Urinary bladder (tissue), 4 donors: ENCODE measurements around the gene NEMF. TPM values are rescaled to one million over a fixed set of nuclear protein-coding genes. Genes with fewer than 3 reads are reported as not detected.
"Not testable (repeated sequence)": the region's sequence is repeated elsewhere in the genome, so short reads cannot be mapped to it uniquely, and the experiment has no call there.

ENCODE experiments used
- DNase-seq: peaks from one replicate; pipeline ENCODE4 v3.0.0-alpha.2; 2015; ENCODE audit errors: extremely low spot score
- H3K27ac ChIP-seq: one replicate; pipeline ENCODE4 v1.5.1; 2013; ENCODE audit warnings: low read depth, mild to moderate bottlenecking, moderate library complexity
- H3K36me3 ChIP-seq: one replicate; pipeline ENCODE4 v1.6.1; 2013; ENCODE audit warnings: mild to moderate bottlenecking, moderate library complexity; ENCODE audit not compliant: insufficient read depth
- H3K4me1 ChIP-seq: one replicate; pipeline ENCODE4 v1.6.1; 2013; ENCODE audit warnings: mild to moderate bottlenecking, moderate library complexity; ENCODE audit not compliant: insufficient read depth
- H3K4me3 ChIP-seq: one replicate; pipeline ENCODE4 v1.5.1; 2013; ENCODE audit warnings: low read depth, low read length
- WGBS: extraction: QIAGEN DNeasy Blood & Tissue Kit; methylation state at CpG from one replicate; pipeline ENCODE4 v1.1.7; 2013; 5-methylcytosine and 5-hydroxymethylcytosine counted together
- polyA plus RNA-seq: library from polyadenylated mRNA; stranded (reverse); fragments of 200-250 nt; gene quantifications from one replicate; pipeline ENCODE4 v1.2.3, GENCODE V29; 2013
- total RNA-seq: library from RNA; depleted of rRNA; stranded (reverse); fragments of >200 nt; gene quantifications from one replicate; pipeline ENCODE4 v1.2.3, GENCODE V29; 2014
- donor health status: healthy with polysubstance abuse.
- donor health status: healthy.

NEMF gene
- total and polyA plus RNA-seq, 2 donors: 32.2 to 171 TPM

DNA sequence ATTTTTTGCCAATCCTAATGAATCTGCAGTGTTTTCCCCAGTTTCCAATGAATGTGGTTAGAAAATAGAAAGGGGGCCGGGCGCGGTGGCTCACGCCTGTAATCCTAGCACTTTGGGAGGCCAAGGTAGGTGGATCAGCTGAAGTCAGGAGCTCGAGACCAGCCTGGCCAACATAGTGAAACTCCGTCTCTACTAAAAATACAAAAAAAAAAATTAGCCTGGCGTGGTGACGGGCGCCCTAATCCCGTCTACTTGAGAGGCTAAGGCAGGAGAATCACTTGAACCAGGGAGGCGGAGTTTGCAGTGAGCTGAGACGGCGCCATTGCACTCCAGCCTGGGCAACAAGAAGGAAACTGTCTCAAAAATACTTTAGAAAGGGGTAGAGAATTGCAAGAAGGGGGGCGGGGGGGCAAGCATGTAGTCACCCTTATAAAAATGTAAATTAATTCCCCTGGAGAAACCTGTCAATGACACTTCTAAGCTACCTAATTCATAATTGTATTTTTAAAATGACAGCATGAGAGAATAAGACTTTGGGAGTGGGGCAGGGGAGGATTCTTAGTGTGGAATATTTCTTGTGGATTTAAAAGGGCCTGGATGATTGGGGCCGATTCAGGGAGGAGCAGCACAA is 82.9 kb downstream of the NEMF start:
- DNase-seq: no peak
- WGBS: 54% methylated on average over 15 of the region's 15 CpGs
- Histone ChIP-seq H3K4me1 (peaks cover 3% of the 10 kb centered on the region), H3K4me3 (peak overlapping the region; percentile 94), H3K27ac (peak overlapping the region; percentile 45), H3K36me3 (peaks cover under 1% of the 10 kb centered on the region)

GRCh38 chr14:49769171-49769570 is 83.4 kb downstream of the NEMF start:
- Histone ChIP-seq H3K36me3 (no peaks in the 10 kb centered on the region), H3K4me1 (peaks cover 3% of the 10 kb centered on the region), H3K27ac (peak overlapping the region; percentile 98), H3K4me3 (peak overlapping the region; percentile 94)
- 13% methylated on average over 6 of the region's 6 CpGs for WGBS
- no peak for DNase-seq

DNA sequence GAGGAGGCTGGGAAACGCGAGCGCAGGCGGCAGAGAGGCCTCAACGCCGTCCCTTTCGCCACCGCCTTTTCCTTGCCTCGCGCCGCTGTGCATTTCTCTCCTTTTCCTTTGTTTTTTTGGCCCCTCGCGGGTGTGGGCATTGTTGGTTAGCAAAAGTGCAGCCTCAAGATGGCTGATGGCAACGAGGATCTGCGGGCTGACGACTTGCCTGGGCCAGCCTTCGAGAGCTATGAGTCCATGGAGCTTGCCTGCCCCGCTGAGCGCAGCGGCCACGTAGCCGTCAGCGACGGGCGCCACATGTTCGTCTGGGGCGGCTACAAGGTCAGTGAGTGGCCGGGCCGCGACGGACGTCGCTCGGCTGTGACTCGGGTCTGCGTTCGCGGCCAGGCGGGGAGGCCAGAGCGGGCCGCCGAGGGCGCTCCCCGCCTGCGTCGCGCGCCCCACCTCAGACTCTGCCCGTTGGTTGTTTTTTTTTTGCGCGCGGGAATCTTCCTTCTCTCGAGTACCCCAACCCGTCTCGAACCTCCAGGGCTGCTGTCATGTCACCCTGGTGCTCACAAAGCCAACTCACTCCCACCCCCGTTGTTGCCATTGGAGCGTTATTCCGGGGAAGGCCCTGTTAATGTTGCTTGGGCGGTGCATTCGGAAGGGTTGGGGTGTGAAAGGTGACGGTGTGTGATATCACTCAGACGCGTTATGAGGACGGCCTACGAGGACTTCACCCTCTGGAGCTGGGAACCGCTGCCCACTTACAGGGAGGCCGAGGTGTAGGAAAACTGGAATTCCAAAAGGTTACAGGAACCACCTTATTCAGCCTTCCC is 84.1 kb downstream of the NEMF start:
- Histone ChIP-seq H3K36me3 (no peaks in the 10 kb centered on the region), H3K4me1 (peaks cover 3% of the 10 kb centered on the region), H3K27ac (peak overlapping the region; percentile 98), H3K4me3 (peak overlapping the region; percentile 94)
- DNase-seq: no peak
- under 1% methylated on average over 67 of the region's 67 CpGs for WGBS

GRCh38 chr14:49767571-49768300 is 84.9 kb downstream of the NEMF start, which contains the start of gene KLHDC2:
TSS of gene KLHDC2 (plus strand) at chr14:49768153. CDS start at chr14:49768469, 316 bp downstream.
- Histone ChIP-seq H3K4me1 (peaks cover 3% of the 10 kb centered on the region), H3K27ac (peak within 1 kb of the TSS; percentile 98), H3K36me3 (no peaks in the 10 kb centered on the region), H3K4me3 (peak within 1 kb of the TSS; percentile 94)
- DNase-seq: peak; percentile 69
- under 1% methylated on average over 86 of the region's 86 CpGs for WGBS

GRCh38 chr14:49767270-49767570 is 85.4 kb downstream of the NEMF start:
- H3K27ac ChIP-seq: peak overlapping the region; percentile 98
- WGBS: under 1% methylated on average over 9 of the region's 9 CpGs
- H3K4me1 ChIP-seq: peaks cover 3% of the 10 kb centered on the region
- peak overlapping the region; percentile 94 for H3K4me3 ChIP-seq
- H3K36me3 ChIP-seq: no peaks in the 10 kb centered on the region
- no peak for DNase-seq

DNA sequence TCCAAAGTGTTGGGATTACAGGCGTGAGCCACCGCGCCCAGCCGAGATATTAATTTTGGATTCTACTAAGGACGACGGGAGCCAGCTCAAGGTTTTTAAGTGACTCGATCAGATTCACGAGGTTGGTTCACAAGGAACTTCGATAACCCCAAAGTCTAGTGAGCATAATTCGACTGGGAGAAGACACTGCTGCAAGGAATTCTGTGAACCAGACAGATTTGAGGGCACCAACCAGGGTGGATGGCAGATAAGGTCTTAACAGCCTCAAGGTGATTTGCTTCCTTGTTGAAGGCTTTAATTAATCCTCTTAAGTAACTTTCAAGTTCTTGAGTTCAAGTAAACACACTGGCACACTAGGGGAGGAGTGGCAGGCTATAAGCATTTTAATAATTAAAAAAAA is 85.7 kb downstream of the NEMF start:
- DNase-seq: no peak
- Histone ChIP-seq H3K4me1 (peaks cover 3% of the 10 kb centered on the region), H3K27ac (peak overlapping the region; percentile 98), H3K36me3 (no peaks in the 10 kb centered on the region), H3K4me3 (peak overlapping the region; percentile 94)
- WGBS: 78% methylated on average over 10 of the region's 10 CpGs

GRCh38 chr14:49761839-49762551 is 90.6 kb downstream of the NEMF start:
- Histone ChIP-seq H3K27ac (no peak overlapping the region), H3K36me3 (no peaks in the 10 kb centered on the region), H3K4me3 (no peak overlapping the region), H3K4me1 (no peaks in the 10 kb centered on the region)
- DNase-seq: no peak
- WGBS: 84% methylated on average over 6 of the region's 6 CpGs

DNA sequence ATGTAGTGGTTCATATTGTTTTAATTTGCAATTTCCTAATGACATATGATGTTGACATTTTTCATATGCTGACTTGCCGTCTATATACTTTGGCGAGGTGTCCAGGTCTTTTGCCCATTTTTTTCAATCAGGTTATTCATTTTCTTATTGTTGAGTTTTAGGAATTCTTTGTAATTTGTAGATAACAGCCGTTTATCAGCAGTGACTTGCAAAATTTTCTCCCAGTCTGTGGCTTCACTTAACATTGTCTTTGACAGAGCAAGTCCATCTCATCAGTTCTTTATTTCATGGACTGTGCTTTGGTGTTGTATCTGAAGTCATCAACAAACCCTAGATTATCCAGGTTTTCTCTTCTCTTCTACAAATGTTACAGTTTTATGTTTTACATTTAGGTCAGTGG is 97.2 kb downstream of the NEMF start:
- DNase-seq: no peak
- no peaks in the 10 kb centered on the region for H3K36me3 ChIP-seq
- H3K4me3 ChIP-seq: no peak overlapping the region
- no peaks in the 10 kb centered on the region for H3K4me1 ChIP-seq
- no peak overlapping the region for H3K27ac ChIP-seq
- 81% methylated on average over 3 of the region's 3 CpGs for WGBS

- H3K4me3 ChIP-seq: no peak overlapping the region
- no peaks in the 10 kb centered on the region for H3K4me1 ChIP-seq
- WGBS: 70% methylated on average over 5 of the region's 5 CpGs
- no peak for DNase-seq
- H3K36me3 ChIP-seq: no peaks in the 10 kb centered on the region
- H3K27ac ChIP-seq: no peak overlapping the region
Measured at GRCh38 chr14:49754570-49755097, 98.0 kb downstream of the NEMF start.

GRCh38 chr14:49746476-49746875 is 106.1 kb downstream of the NEMF start:
- H3K4me3 ChIP-seq, H3K36me3 ChIP-seq, DNase-seq, H3K27ac ChIP-seq, H3K4me1 ChIP-seq: not testable (repeated sequence)

DNA sequence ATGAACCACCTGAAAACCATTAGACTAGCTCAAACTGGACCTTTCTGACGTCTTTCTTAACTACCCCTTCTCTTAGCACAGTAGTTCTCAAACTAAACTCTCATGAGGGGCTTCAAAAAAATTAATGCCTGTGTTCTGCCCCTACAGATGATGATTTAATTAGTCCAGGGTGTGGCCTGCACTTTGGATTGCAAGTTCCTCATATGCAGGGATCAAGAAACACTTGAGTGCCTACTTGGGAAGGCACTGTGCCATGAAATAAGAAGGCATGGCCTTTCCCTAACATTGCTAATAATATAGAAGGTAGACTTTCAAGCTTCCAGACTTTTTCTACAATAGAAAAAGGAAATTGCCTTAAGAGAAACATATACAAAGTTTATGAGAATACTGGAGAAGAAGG is 107.4 kb downstream of the NEMF start:
- 84% methylated on average over 1 of the region's 1 CpG for WGBS
- H3K36me3 ChIP-seq: no peaks in the 10 kb centered on the region
- H3K4me3 ChIP-seq: no peak overlapping the region
- no peaks in the 10 kb centered on the region for H3K4me1 ChIP-seq
- no peak overlapping the region for H3K27ac ChIP-seq
- no peak for DNase-seq

DNA sequence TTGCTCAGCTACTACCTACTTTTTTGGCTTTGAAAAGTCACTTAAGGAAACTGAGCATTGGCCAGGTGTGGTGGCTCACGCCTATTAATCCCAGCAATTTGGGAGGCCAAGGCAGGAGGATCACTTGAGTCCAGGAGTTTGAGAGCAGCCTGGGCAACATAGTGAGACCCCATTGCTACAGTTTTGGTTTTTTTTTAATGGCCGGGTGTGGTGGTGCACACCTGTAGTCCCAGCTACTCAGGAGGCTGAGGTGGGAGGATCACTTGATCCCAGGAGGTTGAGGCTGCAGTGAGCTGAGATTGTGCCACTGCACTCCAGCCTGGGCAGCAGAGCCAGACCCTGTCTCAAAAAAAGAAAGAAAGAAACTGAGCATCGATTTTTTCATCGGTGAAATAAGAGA is 116.9 kb downstream of the NEMF start:
- H3K36me3 ChIP-seq, H3K27ac ChIP-seq, DNase-seq, H3K4me1 ChIP-seq, H3K4me3 ChIP-seq: not testable (repeated sequence)
- WGBS: 97% methylated on average over 4 of the region's 4 CpGs

- H3K36me3 ChIP-seq: peaks cover 2% of the 10 kb centered on the region
- H3K4me3 ChIP-seq: no peak overlapping the region
Measured at GRCh38 chr14:49733836-49734235, 118.8 kb downstream of the NEMF start.

More at GRCh38 chr14:49733836-49734235, 118.8 kb downstream of the NEMF start:
- no peak for DNase-seq
- H3K4me1 ChIP-seq: no peaks in the 10 kb centered on the region
- H3K27ac ChIP-seq: no peak overlapping the region
